HepG2 (cell line): ENCODE data around the gene TPM2. TPM values are rescaled to one million over a fixed set of nuclear protein-coding genes. Genes with fewer than 3 reads are reported as not detected.

Source experiments
- ATAC-seq: fragments of 200-7000 bp; cut with Tn5 transposase; 3 replicates; pipeline ENCODE4 v1.9.1; 2020; ENCODE audit warnings: mild to moderate bottlenecking, moderate library complexity
- BruUV-seq: library from RNA; stranded (reverse); fragments of 400-500 nt; replicated peaks from 2 replicates; lab custom pipeline; 2021; lab: Mats Ljungman, UMichigan
- CTCF ChIA-PET: fragments of 300-600 bp; formaldehyde crosslinking; extraction: SDS; loops from one replicate; lab custom pipeline; 2021; ENCODE audit warnings: low total read pairs, inconsistent platforms, low intra/inter-chr PET ratio; lab: Yijun Ruan, JAX
- POLR2A ChIA-PET: fragments of 350-600 bp; sonication (Branson Sonifier 250); formaldehyde crosslinking; loops from one replicate; lab custom pipeline; 2020; ENCODE audit warnings: antibody characterized with exemption, inconsistent platforms; lab: Yijun Ruan, JAX
- DNase-seq: peaks from one replicate; pipeline ENCODE4 v3.0.0-alpha.2; 2015; ENCODE audit warnings: low spot score
- FAIRE-seq: peaks from 3 replicates; lab custom pipeline; 2011; peaks lifted over from hg19 to GRCh38; lab: Jason Lieb, UNC
- H2AFZ ChIP-seq: one replicate; pipeline ENCODE4 v1.6.1; 2011; ENCODE audit warnings: low read length, inconsistent platforms
- H3K27ac ChIP-seq: fragments of 300-600 bp; 3 replicates; pipeline ENCODE4 v1.8.0; 2011; ENCODE audit warnings: mixed run types, mild to moderate bottlenecking, mixed read lengths, low read length, inconsistent platforms; ENCODE audit not compliant: insufficient read depth; ENCODE audit errors: extremely low read length
- H3K27me3 ChIP-seq, 2 experiments: fragments of 200-600 bp in 1 of 2; 2 replicates in 1 of 2; 3 replicates in 1 of 2; pipeline versions ENCODE4 v1.6.0 to v1.8.0; 2011; ENCODE audit warnings: low read length in 2 of 2, mild to moderate bottlenecking in 2 of 2, moderate library complexity in 2 of 2, inconsistent platforms in 1 of 2; ENCODE audit not compliant: insufficient read depth in 2 of 2, control insufficient read depth in 1 of 2
- H3K36me3 ChIP-seq, 2 experiments: fragments of 200-600 bp in 1 of 2; replicated peaks in 1 of 2; 2 replicates in 1 of 2; 3 replicates in 1 of 2; pipeline versions ENCODE4 v1.5.1 to v1.8.0; 2011; ENCODE audit warnings: low read length in 2 of 2, inconsistent platforms in 1 of 2; ENCODE audit not compliant: insufficient read depth in 2 of 2, control insufficient read depth in 1 of 2
- H3K4me1 ChIP-seq: 2 replicates; pipeline ENCODE4 v1.5.1; 2012; ENCODE audit warnings: low read length, inconsistent platforms; ENCODE audit not compliant: insufficient read depth
- H3K4me2 ChIP-seq: 2 replicates; pipeline ENCODE4 v1.6.0; 2011; ENCODE audit warnings: low read depth, low read length, inconsistent platforms
- H3K4me3 ChIP-seq, 3 experiments: fragments of 200-600 bp in 1 of 3; sonication (generic), shearing (Covaris generic) in 1 of 3; replicated peaks in 1 of 3; 2 replicates each; pipeline ENCODE4 v1.5.1; 2011 to 2016; ENCODE audit warnings: low read length in 3 of 3, inconsistent platforms in 2 of 3, low read depth in 2 of 3, mild to moderate bottlenecking in 2 of 3, control low read depth in 1 of 3, mixed read lengths in 1 of 3; ENCODE audit not compliant: insufficient read depth in 1 of 3
- H3K79me2 ChIP-seq: one replicate; pipeline ENCODE4 v1.6.1; 2011; ENCODE audit warnings: low read length, inconsistent platforms; ENCODE audit not compliant: insufficient read depth
- H3K9ac ChIP-seq: 2 replicates; pipeline ENCODE4 v1.6.0; 2011; ENCODE audit warnings: mild to moderate bottlenecking, low read depth, low read length, inconsistent platforms; ENCODE audit not compliant: insufficient read depth
- H3K9me3 ChIP-seq: 2 replicates; pipeline ENCODE4 v1.5.1; 2012; ENCODE audit warnings: mild to moderate bottlenecking, low read length
- H4K20me1 ChIP-seq: 2 replicates; pipeline ENCODE4 v1.6.0; 2011; ENCODE audit warnings: inconsistent platforms, mild to moderate bottlenecking, low read length, moderate library complexity; ENCODE audit not compliant: insufficient read depth
- AGO1 ChIP-seq: fragments of 200-400 bp; formaldehyde crosslinking; IDR thresholded peaks from 2 replicates; pipeline ENCODE4 v1.6.1; 2017; ENCODE audit warnings: mild to moderate bottlenecking, low read depth, low read length, moderate library complexity; ENCODE audit not compliant: poor library complexity, severe bottlenecking
- GLI4 ChIP-seq: sonication (generic); formaldehyde crosslinking; IDR thresholded peaks from 2 replicates; pipeline ENCODE4 v1.5.1; 2020; ENCODE audit warnings: missing genetic modification reagents, mild to moderate bottlenecking, moderate library complexity, borderline replicate concordance
- MED1 ChIP-seq: sonication (generic); formaldehyde crosslinking; IDR thresholded peaks from 2 replicates; pipeline ENCODE4 v1.4.0; 2020; ENCODE audit warnings: missing genetic modification reagents
- MEF2D ChIP-seq: sonication (generic); formaldehyde crosslinking; IDR thresholded peaks from 2 replicates; pipeline ENCODE4 v1.5.1; 2020; ENCODE audit warnings: mild to moderate bottlenecking, missing genetic modification reagents
- NCOA1 ChIP-seq: sonication (generic); formaldehyde crosslinking; IDR thresholded peaks from 2 replicates; pipeline ENCODE4 v1.9.0; 2021; ENCODE audit warnings: missing genetic modification reagents
- PBX2 ChIP-seq: IDR thresholded peaks from 2 replicates; pipeline ENCODE4 v1.6.1; 2016; ENCODE audit warnings: control low read depth
- REXO4 ChIP-seq: sonication (generic); formaldehyde crosslinking; IDR thresholded peaks from 2 replicates; pipeline ENCODE4 v1.8.0; 2022; ENCODE audit warnings: missing genetic modification reagents, mild to moderate bottlenecking, borderline replicate concordance
- ZNF143 ChIP-seq: sonication (generic); formaldehyde crosslinking; IDR thresholded peaks from 2 replicates; pipeline ENCODE4 v1.4.0; 2020; ENCODE audit warnings: missing genetic modification reagents
- ZNF503 ChIP-seq: sonication (generic); formaldehyde crosslinking; IDR thresholded peaks from 2 replicates; pipeline ENCODE4 v1.4.0; 2020; ENCODE audit warnings: missing genetic modification reagents
- ZSCAN31 ChIP-seq: sonication (generic); formaldehyde crosslinking; IDR thresholded peaks from 2 replicates; pipeline ENCODE4 v1.5.0; 2020; ENCODE audit warnings: low read depth, mild to moderate bottlenecking, missing genetic modification reagents
- WGBS: methylation state at CpG from one replicate; pipeline ENCODE4 v1.1.6; 2017; ENCODE audit warnings: low lambda C conversion rate; 5-methylcytosine and 5-hydroxymethylcytosine counted together
- in situ Hi-C: cut with HindIII; loops from 2 replicates; pipeline ENCODE4 v1.10.0; 2017; ENCODE audit warnings: low pct_unique_long_range_greater_than_20kb; ENCODE audit not compliant: extremely low pct_ligation_motif_present
- intact Hi-C: fragments of 100-400 bp; cut with micrococcal nuclease; formaldehyde crosslinking; loops from one replicate; pipeline ENCODE4 v1.10.0; 2022; ENCODE audit not compliant: unreplicated experiment
- polyA plus RNA-seq, 8 experiments: library from polyadenylated mRNA; depleted of rRNA in 3 of 8; stranded (reverse) in 7 of 8; unstranded in 1 of 8; fragments of >200 nt; fragmentation: Illumina TruSeq in 4 of 8; extraction: Trizol in 4 of 8; gene quantifications; 2 replicates each; pipeline versions ENCODE4 v1.2.1 to v1.2.3, GENCODE V29; 2011 to 2016; ENCODE audit warnings: low read depth in 4 of 8, missing spikeins in 1 of 8, mixed read lengths in 1 of 8; ENCODE audit not compliant: insufficient read depth in 1 of 8
- total RNA-seq, 5 experiments: library from RNA; depleted of rRNA; stranded (reverse); fragments of >200 nt; fragmentation: Illumina TruSeq; extraction: Trizol; gene quantifications; 2 replicates each; pipeline ENCODE4 v1.2.3, GENCODE V29; 2016; ENCODE audit warnings: low read depth in 1 of 5

Gene TPM2
- total and polyA plus RNA-seq, 2 of the 13 experiments (the other 11 are each of a cell fraction or from before 2014, with no cell fraction given), result 3.1 to 10.7 TPM

GRCh38 chr9:35691757-35692301, 2.1 kb upstream of the TPM2 start (continued):
- no peak for TF ChIP-seq GLI4 (CRISPR knock-in tag)
- TF ChIP-seq MED1 (CRISPR knock-in tag), result no peak
- no peak for TF ChIP-seq ZNF503 (CRISPR knock-in tag)
- TF ChIP-seq PBX2, result no peak
- no peak for TF ChIP-seq AGO1
- TF ChIP-seq NCOA1, result no peak

- ATAC-seq (peak; percentile 52; the same call in 2 of the 3 replicates), DNase-seq (no peak), FAIRE-seq (no peak)
- Histone ChIP-seq H3K9me3 (no peaks in the 10 kb centered on the region), H3K4me3 (peak overlapping the region; percentile 75 to 84 (median 81)), H3K4me2 (peak overlapping the region; percentile 90), H3K9ac (peak overlapping the region; percentile 68), H3K27ac (peak overlapping the region; percentile 26), H3K36me3 (no peaks in the 10 kb centered on the region), H3K4me1 (peaks cover 65% of the 10 kb centered on the region), H3K27me3 (no peaks in the 10 kb centered on the region), H4K20me1 (no peaks in the 10 kb centered on the region)
- ChIA-PET CTCF (no interaction called here), POLR2A (interaction anchor here (1.0 to 6.1 kb wide), 17 partner anchors 11 to 530 kb away, joined by 3 to 68 read pairs (median 5); partner anchors contain the start of genes ARHGEF39, CA9, CCDC107 and CREB3)
- intact Hi-C loops (loop anchor here (1.0 to 10.0 kb wide), 2 partner anchors 22 to 46 kb away; no protein-coding TSS in a partner anchor), in situ Hi-C loops (no loop called here)
- 81% methylated on average over 6 of the region's 10 CpGs for WGBS
- no TSS peak for BruUV-seq
- TF ChIP-seq ZNF143 (CRISPR knock-in tag) (0 out of 2 replicates have a peak, but pooled peaks have one; percentile 5), ZSCAN31 (CRISPR knock-in tag) (0 out of 2 replicates have a peak, but pooled peaks have one; percentile 10), REXO4 (no peak), MEF2D (CRISPR knock-in tag) (0 out of 2 replicates have a peak, but pooled peaks have one; percentile 35)
- TF ChIP-seq, all 625 proteins: peak for 3
- Histone ChIP-seq H3K79me2 (no peaks in the 10 kb centered on the region), H2AFZ (peak overlapping the region; percentile 63)
These were observed 1.6 kb upstream of the TPM2 start for GRCh38 chr9:35691334-35691650.
